Kidney capillary endothelial cell (primary cell): ENCODE results near the gene VTN.

Source experiments
- DNase-seq: peaks from one replicate; pipeline ENCODE4 v3.0.0-alpha.2; 2018; ENCODE audit warnings: low spot score

VTN gene, protein sequence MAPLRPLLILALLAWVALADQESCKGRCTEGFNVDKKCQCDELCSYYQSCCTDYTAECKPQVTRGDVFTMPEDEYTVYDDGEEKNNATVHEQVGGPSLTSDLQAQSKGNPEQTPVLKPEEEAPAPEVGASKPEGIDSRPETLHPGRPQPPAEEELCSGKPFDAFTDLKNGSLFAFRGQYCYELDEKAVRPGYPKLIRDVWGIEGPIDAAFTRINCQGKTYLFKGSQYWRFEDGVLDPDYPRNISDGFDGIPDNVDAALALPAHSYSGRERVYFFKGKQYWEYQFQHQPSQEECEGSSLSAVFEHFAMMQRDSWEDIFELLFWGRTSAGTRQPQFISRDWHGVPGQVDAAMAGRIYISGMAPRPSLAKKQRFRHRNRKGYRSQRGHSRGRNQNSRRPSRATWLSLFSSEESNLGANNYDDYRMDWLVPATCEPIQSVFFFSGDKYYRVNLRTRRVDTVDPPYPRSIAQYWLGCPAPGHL

DNA sequence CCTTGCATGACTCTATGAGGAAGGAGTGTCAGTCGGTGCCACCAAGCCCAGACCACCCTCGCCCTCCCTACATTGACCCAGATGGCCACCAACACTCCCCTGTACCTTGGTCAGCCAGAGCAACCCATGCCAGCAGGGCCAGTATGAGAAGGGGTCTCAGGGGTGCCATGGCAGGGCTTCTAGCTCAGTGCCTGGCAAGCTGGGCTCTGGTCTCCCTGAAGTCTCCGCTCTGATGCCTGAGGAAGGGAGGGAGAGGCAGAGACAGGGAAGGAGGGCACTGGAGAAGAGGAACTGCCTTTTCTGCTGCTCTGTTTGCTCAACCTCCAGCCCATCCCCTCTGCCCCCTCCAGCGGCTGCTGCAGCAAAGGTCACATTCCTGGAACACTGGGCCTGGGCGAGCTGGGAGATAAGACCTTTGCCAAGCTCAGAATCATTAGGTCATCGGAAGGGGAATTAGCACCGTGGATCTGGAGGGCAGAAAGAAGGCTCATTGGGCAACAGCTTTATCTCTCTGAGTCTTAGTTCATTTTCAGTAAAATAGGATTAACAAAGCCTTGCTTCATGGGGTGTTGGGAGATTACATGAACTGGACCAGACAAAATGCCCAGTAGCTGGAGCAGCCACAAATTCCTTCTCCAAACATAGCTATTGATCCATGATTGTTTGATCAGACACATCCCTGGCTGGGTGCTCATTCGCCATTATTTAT lies at the start of gene VTN:
Gene VTN (minus strand): TSS at position 273 of the 709 bp plus-strand sequence. CDS start 104 bp downstream, at position 169.
- DNase-seq = no peak

DNA sequence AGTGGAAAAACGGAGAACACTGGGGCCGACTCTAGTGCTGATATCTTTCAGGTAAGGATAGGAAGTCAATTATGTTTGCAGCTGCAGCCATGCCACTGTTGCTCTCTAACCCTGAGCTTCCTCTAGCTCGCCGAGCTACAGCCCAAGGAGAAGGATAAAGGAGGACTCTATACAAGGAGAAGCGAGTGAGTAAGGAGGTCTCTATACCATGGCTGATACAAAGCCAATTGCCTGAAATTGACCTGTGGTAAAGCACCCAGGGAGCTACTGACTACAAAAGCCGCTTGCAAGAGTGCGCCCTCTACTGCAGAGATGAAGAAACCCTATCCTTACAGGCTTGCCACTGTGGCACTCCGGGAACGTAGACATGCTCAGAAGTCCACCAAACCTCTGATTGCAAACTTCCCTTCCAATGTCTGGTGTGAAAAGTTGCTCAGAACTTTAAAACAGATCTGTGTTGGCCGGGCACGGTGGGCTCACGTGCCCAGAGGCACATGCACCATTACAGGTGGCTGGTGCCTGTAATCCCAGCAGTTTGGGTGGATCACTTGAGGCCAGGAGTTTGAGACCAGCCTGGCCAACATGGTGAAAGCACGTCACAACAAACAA lies 46.7 kb upstream of the VTN start:
- DNase-seq = peak; percentile 66

DNA sequence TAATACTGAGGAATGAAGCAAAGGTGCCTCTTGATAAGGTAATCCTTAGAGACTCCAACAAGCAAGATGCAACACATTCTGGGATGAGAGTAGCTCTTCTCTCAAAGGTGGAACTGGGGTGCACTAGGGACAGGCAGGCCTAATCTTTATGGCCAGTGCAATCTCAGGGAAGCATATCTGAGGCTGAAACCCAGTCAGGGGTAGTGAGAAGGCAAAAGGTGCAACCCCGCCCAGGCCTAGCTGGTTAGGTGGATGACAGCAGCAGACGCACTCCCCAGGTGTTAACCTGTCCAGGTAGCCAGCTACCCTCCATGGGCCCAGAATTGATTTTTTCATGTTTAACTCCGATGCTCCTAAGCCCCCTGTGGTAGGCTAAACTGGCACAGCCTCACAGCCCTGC lies 45.8 kb upstream of the VTN start:
- no peak for DNase-seq

DNA sequence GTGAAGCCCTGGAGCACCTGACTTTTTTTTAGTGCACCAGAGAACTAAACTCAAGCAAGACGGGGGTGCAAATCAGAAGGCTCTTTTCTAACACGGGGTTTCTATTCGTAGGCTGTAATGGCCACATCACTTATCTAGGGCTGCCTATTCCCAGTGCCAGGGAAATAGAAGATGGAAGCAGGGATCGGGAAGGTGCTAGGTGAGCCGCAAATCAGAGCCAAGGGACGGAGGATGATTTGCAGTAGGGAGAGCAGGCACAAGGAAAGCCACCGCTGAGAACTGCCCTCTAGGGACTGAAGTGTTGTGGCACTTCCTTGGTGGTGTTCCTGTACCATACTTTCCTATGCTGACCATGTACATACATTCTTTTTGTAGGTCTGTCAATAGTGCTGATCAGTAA lies 43.7 kb upstream of the VTN start:
- no peak for DNase-seq

DNA sequence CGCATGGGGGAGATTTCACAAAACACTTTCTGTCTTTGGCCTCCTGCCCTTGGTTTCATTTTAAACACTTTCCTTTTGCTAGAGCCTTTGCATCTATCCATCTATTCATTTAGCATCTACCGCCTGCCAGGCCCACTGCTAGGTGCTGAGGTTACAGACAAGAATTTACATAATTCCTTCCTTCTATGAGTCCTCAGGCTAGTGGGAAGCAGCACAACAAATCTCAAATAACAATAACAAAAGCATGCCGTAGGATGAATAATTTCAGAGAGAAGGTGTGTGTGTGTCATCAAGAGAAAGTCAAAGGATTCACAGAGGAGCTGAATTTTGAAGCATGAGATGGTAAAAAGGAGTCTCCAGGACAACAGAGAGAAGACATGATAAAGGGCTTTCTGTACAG lies 42.0 kb upstream of the VTN start:
- DNase-seq = no peak

DNA sequence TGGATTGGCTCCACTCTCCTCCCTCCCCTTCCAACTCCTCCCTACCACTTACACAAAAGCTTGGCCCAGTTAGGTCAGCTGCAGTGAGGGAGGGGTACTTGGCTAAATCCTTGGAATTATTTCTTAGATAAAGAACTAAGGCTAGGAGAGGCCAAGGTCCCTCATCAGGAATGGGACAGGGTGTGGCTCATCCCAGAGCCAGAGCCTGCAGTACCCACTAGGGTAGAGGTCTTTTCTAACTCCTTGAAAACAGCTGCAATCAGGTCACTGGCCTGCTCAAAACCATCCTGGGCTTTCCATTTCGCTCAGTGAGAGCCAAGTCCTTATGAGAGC lies 37.8 kb upstream of the VTN start:
- no peak for DNase-seq

DNA sequence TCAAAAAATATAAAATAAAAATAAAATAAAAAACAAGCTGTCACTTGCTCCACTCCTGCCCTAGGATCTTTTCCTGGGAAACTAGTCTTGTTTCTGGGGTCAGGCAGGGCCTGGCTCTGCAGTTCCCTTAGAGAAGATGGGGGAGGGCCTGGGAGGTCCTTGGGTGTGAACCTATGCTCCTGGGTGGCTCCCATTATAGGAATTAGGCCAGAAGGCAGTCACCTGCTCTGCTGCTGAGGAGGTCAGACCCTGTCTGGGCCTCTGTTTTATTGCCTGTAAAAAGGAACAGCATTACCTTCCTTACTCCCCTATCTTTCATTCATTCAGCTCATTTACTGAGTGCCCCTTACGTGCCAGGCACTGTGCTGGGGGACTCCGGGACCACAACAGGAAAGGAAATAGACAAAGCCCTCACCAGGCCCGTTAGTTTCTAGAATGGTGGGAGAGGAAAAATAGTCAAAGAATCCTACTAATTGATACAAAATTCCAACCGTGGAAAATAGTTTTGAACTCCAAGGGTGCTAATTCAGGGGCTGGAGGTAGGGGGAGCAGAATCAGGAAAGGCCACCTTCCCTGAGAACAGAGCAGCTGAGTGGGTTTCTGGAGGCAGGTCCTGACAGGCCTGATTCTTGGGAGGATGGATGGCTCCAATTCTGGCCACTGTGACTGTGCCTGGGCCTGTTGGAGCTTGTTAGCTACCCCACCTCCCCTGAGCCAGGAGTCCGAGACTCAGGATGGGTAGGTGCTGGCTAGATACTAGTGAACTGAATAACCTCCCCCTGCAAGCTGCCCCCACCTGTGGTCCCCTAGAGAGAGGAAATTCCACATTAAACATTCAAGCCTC lies 37.2 kb upstream of the VTN start:
- no peak for DNase-seq

DNA sequence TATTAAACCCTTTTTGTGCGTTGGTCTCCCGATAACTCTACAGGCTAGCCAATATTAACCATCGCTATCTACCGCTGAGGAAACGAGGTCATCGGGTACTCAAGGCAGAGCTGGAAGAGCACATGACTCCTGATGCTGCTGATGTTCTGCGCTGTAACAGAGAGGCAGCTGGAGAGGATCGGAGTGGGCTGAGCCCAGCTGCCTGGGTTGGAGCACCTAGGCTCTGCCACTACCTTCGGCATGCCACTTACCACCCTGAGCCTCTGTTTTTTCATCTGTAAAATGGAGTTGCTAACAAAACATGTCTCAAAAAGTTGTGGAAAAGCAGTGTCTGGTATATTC lies 36.3 kb upstream of the VTN start:
- no peak for DNase-seq

DNA sequence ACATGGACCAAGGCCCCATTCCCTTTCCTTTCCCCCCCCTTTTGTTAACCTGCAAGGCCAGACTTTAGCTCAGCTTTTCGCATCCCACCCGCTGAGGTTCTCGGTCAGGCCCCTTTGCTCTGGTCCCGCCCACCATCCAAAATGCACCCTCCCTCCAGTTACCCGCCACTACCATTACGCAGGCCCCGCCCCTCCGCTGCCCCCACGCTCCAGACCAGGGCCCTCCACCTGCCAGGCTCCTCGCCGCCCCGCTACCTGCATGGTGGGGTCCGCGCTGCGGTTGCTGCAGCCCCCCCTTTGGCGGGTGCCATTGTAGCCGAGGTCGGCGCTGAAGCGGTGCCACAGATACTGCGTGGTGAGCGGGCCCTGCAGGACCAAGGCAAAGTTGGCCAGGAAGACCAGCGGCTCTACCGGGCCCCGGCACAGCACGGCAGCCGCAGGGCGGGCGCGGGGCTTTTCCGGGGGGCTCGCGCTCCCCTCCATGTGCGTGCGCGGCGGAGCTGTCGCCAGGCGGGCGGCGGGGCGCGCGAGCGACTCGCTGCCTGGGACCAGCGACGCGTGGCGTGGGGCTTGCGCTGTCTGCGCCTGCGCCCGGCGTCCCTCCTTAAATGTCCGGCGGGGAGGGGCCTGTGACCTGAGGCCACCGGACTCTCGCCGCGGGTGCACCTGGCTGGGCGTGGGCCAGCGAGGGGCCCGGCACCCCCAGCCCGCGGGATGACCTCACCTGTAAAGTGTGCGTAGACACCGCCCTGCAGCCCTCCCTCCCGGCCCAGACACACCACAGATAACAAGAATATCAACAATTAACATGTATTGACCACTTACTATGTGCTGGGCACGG lies 35.7 kb upstream of the VTN start, which contains the start of gene SLC46A1:
Gene SLC46A1 (minus strand): TSS at position 581 of the 841 bp plus-strand sequence. CDS start 98 bp downstream, at position 483.
- no peak for DNase-seq

DNA sequence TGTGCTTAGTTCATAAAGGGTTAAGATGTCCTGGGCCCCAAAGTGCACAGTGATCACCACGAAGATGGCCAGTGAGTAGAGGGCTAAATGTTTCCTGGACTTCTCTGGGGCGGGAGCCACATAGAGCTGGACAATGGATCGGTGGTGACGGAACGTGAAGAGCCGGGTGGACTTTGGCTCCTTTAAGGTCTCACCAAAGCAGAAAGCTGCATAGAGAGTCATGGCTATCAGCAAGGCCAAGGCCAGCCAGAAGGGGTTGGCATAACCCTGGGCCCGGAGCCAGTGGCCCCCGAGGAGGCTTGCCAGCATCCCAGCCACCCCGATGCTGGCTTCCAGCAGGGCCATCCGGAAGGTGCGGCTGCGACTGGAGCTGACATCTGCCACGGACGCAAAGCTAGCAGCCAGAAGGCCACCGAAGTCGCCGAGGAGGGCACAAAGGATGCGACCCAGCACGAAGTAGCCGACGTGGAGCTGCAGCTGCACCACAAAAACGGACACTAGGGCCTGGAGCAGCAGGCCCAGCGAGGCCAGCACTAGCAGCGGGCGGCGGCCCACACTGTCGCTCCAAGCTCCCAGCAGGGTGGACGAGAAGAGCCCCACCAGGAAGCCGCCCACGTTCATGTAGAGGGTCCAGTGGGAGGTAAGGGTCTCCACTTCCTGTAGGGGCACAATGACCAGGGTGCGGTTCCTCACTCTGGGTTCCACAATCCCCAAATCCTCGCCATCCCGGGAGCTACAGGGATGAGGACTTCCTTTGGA lies 34.9 kb upstream of the VTN start:
- no peak for DNase-seq

DNA sequence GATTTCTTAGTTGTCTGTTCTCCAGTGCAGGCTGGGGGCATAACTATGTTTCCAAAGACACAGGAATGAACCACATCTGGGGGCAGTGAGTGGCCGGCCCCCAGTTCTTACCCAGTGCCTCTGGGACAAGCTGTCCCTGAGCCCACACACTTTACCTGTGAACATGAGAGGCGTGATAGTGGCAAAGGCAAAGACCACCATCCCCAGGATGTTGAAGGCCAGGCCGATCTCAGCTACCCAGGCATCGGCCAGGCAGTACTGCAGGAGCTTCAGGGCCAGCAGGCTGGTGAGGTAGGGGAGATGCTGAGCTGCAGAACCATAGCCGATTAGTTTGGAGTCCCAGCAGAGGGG lies 34.3 kb upstream of the VTN start:
- DNase-seq = no peak

DNA sequence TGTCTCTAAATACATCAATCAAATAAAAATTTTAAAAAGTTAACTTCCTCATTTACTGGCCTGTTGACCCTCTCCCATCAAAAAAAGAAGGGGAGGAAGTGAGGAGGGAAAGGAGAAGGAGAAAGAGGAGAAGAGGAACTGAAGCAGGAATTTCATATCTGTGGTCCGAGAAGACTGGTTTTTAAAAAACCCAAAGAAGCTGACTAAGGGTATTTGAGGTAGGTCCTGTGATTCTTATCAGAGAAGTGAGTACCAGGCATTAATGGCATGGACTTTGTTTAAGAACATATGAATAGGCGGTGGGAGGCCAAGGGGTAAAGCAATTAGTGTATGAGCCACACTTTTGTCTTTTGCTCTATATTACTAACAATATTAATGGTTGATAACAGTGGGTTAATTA lies 33.9 kb upstream of the VTN start:
- no peak for DNase-seq

DNA sequence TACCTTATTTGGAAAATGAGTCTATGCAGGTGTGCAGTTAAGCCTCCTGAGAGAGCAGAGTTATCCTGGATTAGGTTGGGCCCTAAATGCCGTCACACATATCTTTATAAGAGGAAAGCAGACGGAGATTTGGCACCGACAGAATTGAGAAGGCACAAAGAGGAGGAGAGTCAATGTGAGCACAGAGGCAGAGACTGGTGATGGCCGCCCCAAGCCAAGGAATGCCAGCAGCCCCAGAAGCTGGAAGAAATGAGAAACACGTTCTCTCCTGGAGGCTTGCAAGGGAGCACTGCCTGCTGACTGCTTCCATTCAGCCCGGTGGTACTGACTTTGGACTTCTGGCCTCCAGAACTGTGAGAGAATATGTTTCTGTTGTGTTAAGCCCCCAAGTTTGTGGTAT lies 32.7 kb upstream of the VTN start:
- DNase-seq = no peak

DNA sequence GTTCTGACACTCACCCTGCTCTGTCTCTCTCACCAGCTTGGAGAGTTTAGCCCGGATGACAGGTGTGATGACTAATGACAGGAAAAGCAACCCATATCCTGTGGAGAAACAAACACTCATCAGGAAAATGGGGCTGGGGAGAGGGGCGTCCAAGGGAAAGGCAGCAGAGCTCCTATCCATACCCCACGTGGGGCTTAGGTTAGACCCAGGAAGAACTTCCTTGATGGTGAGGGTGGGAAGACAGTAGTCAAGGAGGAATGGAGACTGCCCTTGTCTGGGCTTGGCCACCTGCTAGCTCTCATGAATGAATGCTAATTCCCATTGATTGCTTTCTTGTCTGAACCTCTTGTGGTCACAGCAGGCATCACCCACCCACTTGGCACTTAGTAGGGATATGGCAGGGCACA lies 32.1 kb upstream of the VTN start:
- DNase-seq = no peak

DNA sequence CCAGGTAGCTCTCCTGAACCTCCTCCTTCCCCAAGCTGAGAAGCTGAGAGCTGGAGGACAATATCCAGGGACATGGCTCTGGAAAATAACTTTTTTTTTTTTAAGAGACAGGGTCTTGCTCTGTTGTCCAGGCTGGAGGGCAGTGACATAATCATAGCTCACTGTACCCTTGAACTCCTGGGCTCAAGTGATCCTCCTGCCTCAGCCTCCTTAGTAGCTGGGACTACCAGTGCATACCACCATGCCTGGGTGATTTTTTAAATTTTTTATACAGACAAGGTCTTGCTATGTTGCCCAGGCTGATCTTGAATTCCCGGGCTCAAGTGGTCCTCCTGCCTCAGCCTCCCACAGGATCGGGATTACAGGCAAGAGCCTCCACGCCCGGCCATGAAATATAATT lies 29.7 kb upstream of the VTN start:
- no peak for DNase-seq

DNA sequence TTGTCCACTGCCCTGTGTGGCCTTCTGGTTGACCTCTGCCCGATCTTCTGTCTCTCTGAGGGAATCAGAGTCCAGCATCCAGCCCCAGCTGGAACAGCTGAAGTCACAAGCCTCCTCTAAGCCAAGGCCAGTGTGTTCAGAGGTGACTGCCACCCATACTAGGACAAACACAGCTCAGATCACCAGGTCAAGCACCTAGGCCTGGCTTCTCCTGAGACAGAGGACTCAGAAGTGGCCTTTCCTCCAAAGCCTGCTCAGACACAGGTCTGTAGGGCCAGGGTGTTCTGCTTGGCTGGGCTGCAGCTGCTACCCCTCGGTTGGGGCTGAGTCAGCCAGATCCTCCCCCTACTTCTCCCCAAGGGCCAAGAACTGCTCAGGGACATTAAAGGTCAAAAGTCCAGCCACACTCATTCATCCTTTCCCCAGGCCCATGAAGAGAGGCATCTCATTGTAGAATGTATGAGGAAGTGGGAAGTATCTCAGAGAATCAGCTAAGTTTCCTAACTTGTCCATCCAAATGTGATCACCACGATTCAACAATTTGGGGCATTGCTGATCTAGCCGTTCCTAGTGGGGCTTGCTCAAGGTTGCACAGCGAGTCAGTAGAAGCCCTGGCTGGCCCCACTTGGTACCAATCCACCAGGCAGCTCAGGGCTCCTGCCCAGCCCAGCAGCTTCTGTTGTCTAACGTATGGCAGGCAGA lies 28.3 kb upstream of the VTN start:
- DNase-seq = no peak

DNA sequence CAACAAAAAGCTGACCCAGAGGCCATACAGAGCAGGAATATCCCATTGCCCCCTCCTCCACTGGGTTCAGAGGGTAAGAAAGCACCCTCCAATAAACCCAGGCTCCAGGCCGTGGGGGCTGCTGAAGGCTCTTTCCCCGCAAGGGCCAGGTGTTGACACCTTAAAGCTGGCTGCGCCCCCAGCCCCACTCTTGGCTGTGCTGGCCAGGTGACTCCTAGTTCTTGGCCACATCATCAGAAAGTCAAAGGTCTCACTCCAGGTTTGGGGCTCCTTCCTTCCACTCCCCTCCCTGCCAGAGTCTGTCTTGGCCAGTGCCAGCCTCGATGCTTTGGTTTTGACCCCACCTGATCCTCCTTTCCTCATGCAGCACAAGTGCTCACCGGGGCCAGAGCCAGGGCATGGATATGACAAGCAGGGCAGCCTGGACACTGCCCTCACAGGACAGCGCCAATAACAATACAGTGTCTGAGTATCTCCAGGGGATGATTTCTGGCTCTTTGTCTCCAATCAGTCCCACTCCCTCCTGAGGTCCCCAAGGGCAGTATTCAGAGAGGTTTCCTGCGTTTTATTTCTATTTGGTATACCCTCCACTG lies 27.7 kb upstream of the VTN start:
- no peak for DNase-seq

DNA sequence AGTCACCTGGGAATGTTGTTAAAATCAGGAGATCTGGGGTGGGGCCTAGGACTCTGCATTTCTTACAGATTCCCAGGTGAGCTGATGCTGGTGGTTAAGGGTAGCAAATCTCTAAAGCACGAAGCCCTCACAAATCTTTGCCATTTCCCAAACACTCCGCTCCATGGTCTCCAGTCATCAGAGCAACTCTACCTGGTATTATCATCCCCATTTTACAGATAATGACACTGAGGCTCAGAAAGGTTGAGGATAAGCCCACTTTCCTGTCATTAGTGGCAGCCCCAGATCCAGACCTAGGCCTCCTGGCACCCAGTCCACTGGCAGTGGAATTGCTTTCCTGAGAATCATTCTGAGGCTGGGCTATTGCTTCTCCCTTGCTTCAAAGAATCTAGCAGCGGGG lies 27.2 kb upstream of the VTN start:
- DNase-seq = no peak

DNA sequence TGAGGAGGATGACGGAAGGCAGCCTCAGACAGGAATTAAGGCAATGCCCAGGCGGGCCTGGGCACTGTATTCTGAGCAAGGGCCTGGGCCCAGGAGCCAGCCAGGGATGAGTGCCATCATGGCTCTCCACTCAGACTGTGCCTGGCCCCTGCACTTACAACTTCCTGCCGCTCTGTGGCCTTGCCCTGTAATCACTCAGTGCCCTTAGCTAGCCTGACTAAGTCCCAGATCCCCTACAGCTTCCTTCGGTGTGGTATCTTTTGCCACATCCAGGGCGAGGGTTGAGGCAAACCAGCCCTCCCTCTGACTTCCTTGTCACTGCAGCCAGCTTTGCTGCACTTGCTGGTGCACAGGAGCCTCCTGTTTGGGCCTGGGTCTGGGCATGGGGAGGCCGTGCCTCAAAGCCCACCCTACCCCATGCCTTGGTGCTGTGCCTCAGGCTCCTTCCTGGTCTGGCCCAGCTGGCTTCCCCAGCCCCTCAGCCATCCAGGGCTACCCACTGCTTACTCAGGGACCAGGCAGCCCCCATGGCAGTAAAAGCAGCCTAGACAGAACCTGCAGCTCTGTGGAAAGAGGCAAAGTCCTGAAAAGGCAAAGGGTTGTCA lies 26.6 kb upstream of the VTN start:
- no peak for DNase-seq
